OCI-LY1 (cell line): ENCODE data around the gene FAS.

Experiments
- H2AFZ ChIP-seq: fragments of 200-600 bp; sonication (generic), shearing (Covaris generic); 2 replicates; pipeline ENCODE4 v1.6.0; 2014; ENCODE audit warnings: antibody characterized with exemption, mild to moderate bottlenecking, low read length
- H3F3A ChIP-seq: fragments of 200-600 bp; sonication (generic), shearing (Covaris generic); 2 replicates; pipeline ENCODE4 v1.6.0; 2014; ENCODE audit warnings: mild to moderate bottlenecking, antibody characterized with exemption, low read length, moderate library complexity; ENCODE audit not compliant: insufficient read depth
- H3K27ac ChIP-seq: fragments of 200-600 bp; sonication (generic); 2 replicates; pipeline ENCODE4 v1.5.1; 2014; ENCODE audit warnings: low read length, mixed run types, mild to moderate bottlenecking, low read depth; ENCODE audit not compliant: poor library complexity, severe bottlenecking
- H3K27me3 ChIP-seq: fragments of 200-600 bp; sonication (generic); 2 replicates; pipeline ENCODE4 v1.6.0; 2014; ENCODE audit warnings: antibody characterized with exemption, mild to moderate bottlenecking, low read length, moderate library complexity; ENCODE audit not compliant: insufficient read depth
- H3K36me3 ChIP-seq: fragments of 200-600 bp; sonication (generic); 2 replicates; pipeline ENCODE4 v1.6.1; 2014; ENCODE audit warnings: mild to moderate bottlenecking, antibody characterized with exemption, low read length, moderate library complexity, mixed read lengths; ENCODE audit not compliant: insufficient read depth
- H3K4me1 ChIP-seq: fragments of 200-600 bp; sonication (generic); 2 replicates; pipeline ENCODE4 v1.5.1; 2014; ENCODE audit warnings: mild to moderate bottlenecking, low read length, moderate library complexity; ENCODE audit not compliant: insufficient read depth, severe bottlenecking
- H3K4me2 ChIP-seq: fragments of 200-600 bp; sonication (generic), shearing (Covaris generic); 2 replicates; pipeline ENCODE4 v1.6.1; 2014; ENCODE audit warnings: low read length
- H3K4me3 ChIP-seq: fragments of 200-600 bp; sonication (generic); 2 replicates; pipeline ENCODE4 v1.5.1; 2014; ENCODE audit warnings: low read length, low read depth, mild to moderate bottlenecking, mixed read lengths; ENCODE audit not compliant: poor library complexity, severe bottlenecking
- H3K79me2 ChIP-seq: fragments of 200-600 bp; shearing (Covaris generic); 2 replicates; pipeline ENCODE4 v1.6.1; 2016; ENCODE audit warnings: mixed run types, low read length, mixed read lengths; ENCODE audit not compliant: insufficient read depth
- H3K9ac ChIP-seq: fragments of 200-600 bp; sonication (generic), shearing (Covaris generic); 2 replicates; pipeline ENCODE4 v1.6.1; 2014; ENCODE audit warnings: mild to moderate bottlenecking, low read length, mixed read lengths
- H3K9me2 ChIP-seq: fragments of 200-600 bp; sonication (generic), shearing (Covaris generic); 2 replicates; pipeline ENCODE4 v1.6.1; 2014; ENCODE audit warnings: low read depth, mild to moderate bottlenecking, low read length, mixed read lengths
- H3K9me3 ChIP-seq: fragments of 200-600 bp; shearing (Covaris generic); 2 replicates; pipeline ENCODE4 v1.6.1; 2014; ENCODE audit warnings: low read length, mixed read lengths
- H4K20me1 ChIP-seq: fragments of 200-600 bp; sonication (generic), shearing (Covaris generic); 2 replicates; pipeline ENCODE4 v1.6.0; 2016; ENCODE audit warnings: mild to moderate bottlenecking, low read length; ENCODE audit not compliant: insufficient read depth
- EZH2 ChIP-seq: fragments of 200-600 bp; sonication (generic), shearing (Covaris generic); IDR thresholded peaks from 2 replicates; pipeline ENCODE4 v1.8.0; 2017; ENCODE audit warnings: borderline replicate concordance, mixed run types, mild to moderate bottlenecking, antibody characterized with exemption, low read length, moderate library complexity, mixed read lengths
- TF ChIP-seq, protein P1 (sequence below): fragments of 200-600 bp; sonication (generic), shearing (Covaris generic); IDR thresholded peaks from 2 replicates; pipeline ENCODE4 v1.5.1; 2017; ENCODE audit warnings: mild to moderate bottlenecking, antibody characterized with exemption, low read length, moderate library complexity, mixed read lengths

Gene FAS

DNA sequence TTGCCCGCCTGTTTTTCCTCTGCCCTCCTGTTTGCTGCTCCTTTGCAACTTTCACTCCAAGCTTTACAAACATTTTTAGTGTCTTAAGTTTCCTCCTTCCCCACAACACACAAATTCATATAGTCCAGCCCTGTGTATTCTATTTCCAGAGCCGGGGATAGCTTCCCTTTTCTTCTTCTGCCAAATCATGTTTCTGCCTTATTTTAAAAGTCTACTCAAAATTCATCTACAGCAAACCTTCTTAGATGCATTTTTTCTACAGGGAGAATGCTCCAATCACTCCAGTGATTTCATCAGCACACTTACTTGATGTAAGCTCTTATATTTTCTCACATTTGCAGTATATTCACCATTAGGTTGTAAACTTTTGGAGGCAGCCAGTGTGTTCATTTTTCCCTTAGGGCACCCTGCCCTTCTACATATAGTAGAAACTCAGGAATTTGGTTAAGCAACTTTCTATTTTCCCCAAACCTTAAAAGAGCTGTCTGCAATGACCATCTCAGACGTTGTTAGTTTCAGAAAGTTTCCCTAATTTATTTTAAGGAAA lies 25.7 kb upstream of the FAS start:
- Histone ChIP-seq H3K27ac (no peak overlapping the region), H3K4me2 (no peak overlapping the region), H3K79me2 (no peaks in the 10 kb centered on the region), H3K27me3 (no peaks in the 10 kb centered on the region), H3K9me3 (no peaks in the 10 kb centered on the region), H4K20me1 (no peaks in the 10 kb centered on the region), H3K4me1 (no peaks in the 10 kb centered on the region), H3K36me3 (no peaks in the 10 kb centered on the region), H3F3A (no peaks in the 10 kb centered on the region), H3K4me3 (no peak overlapping the region), H2AFZ (no peak overlapping the region), H3K9me2 (no peaks in the 10 kb centered on the region), H3K9ac (no peak overlapping the region)
- TF ChIP-seq, protein P1, sequence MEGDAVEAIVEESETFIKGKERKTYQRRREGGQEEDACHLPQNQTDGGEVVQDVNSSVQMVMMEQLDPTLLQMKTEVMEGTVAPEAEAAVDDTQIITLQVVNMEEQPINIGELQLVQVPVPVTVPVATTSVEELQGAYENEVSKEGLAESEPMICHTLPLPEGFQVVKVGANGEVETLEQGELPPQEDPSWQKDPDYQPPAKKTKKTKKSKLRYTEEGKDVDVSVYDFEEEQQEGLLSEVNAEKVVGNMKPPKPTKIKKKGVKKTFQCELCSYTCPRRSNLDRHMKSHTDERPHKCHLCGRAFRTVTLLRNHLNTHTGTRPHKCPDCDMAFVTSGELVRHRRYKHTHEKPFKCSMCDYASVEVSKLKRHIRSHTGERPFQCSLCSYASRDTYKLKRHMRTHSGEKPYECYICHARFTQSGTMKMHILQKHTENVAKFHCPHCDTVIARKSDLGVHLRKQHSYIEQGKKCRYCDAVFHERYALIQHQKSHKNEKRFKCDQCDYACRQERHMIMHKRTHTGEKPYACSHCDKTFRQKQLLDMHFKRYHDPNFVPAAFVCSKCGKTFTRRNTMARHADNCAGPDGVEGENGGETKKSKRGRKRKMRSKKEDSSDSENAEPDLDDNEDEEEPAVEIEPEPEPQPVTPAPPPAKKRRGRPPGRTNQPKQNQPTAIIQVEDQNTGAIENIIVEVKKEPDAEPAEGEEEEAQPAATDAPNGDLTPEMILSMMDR, result no peak
- no peak for TF ChIP-seq EZH2

DNA sequence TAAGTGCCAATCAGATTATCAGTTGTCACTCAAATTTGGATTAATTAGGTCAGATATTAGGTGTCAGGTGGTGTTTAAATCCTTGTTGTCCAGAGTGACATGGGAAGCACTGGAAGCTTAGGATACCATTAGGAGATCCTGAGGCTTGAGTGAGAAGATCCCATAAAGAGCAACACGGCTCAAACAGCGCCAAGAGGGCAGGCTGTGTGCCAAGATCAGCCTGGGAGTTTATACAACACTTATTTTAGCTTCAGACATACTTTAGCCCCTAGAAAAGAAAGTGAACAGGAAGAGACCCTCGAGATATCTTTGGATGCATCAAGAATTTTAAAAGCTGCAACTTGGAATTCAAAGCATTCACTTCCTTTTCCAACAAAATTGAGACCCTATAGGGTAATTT lies 23.8 kb upstream of the FAS start:
- H3K9me2 ChIP-seq, result no peaks in the 10 kb centered on the region
- no peak overlapping the region for H2AFZ ChIP-seq
- H3K9me3 ChIP-seq, result no peaks in the 10 kb centered on the region
- no peak overlapping the region for H3K9ac ChIP-seq
- H3K27me3 ChIP-seq, result no peaks in the 10 kb centered on the region
- no peaks in the 10 kb centered on the region for H3K79me2 ChIP-seq
- H4K20me1 ChIP-seq, result no peaks in the 10 kb centered on the region
- H3K4me3 ChIP-seq, result no peak overlapping the region
- no peaks in the 10 kb centered on the region for H3K4me1 ChIP-seq
- no peaks in the 10 kb centered on the region for H3F3A ChIP-seq
- H3K4me2 ChIP-seq, result no peak overlapping the region
- no peak for TF ChIP-seq EZH2
- TF ChIP-seq, protein P1, result no peak
- H3K27ac ChIP-seq, result no peak overlapping the region
- no peaks in the 10 kb centered on the region for H3K36me3 ChIP-seq

DNA sequence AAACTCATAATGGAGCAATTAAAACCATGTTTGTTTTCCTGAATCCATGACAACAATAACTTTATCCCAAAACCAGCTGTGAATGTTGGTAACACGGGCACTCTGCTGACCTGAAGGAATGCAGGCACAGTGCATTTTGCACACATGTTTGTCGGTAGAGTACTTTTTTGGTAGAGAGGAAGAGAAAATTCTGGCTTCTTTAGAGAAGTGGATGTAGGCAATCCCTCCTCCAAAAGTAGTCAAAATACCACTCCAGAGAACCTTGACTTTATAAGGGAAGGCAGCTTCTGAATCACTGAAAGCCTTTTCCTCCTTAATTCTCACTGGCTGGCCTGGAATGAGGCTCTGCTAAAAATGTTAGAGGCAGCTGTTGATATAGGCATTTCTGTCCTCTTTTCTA lies 22.2 kb upstream of the FAS start:
- H3K4me2 ChIP-seq, result no peak overlapping the region
- no peaks in the 10 kb centered on the region for H3K9me2 ChIP-seq
- no peak overlapping the region for H3K27ac ChIP-seq
- H3K27me3 ChIP-seq, result no peaks in the 10 kb centered on the region
- H4K20me1 ChIP-seq, result no peaks in the 10 kb centered on the region
- no peaks in the 10 kb centered on the region for H3K4me1 ChIP-seq
- H3F3A ChIP-seq, result no peaks in the 10 kb centered on the region
- H3K9me3 ChIP-seq, result no peaks in the 10 kb centered on the region
- TF ChIP-seq, protein P1, result no peak
- no peak for TF ChIP-seq EZH2
- no peaks in the 10 kb centered on the region for H3K36me3 ChIP-seq
- no peak overlapping the region for H3K4me3 ChIP-seq
- H2AFZ ChIP-seq, result no peak overlapping the region
- H3K79me2 ChIP-seq, result no peaks in the 10 kb centered on the region
- H3K9ac ChIP-seq, result no peak overlapping the region
